B cell (primary cell): ENCODE results near the gene LZTS3. TPM values are rescaled to one million over a fixed set of nuclear protein-coding genes. Genes with fewer than 3 reads are reported as not detected.
"Not testable (repeated sequence)": the region's sequence is repeated elsewhere in the genome, so short reads cannot be mapped to it uniquely, and the experiment has no call there.

Experiments used
- ATAC-seq: fragments of 200-7000 bp; cut with Tn5 transposase; one replicate; pipeline ENCODE4 v1.10.0; 2021; ENCODE audit warnings: low read depth, mild to moderate bottlenecking, moderate number of reproducible peaks, moderate library complexity
- CTCF ChIA-PET: fragments of 350-600 bp; sonication (Branson Sonifier 250); formaldehyde crosslinking; loops from one replicate; lab custom pipeline; 2021; ENCODE audit warnings: antibody characterized with exemption, inconsistent platforms; lab: Charles Lee
- POLR2A ChIA-PET: fragments of 350-600 bp; sonication (Branson Sonifier 250); formaldehyde crosslinking; loops from one replicate; lab custom pipeline; 2021; ENCODE audit warnings: antibody characterized with exemption; lab: Charles Lee
- DNase-seq: peaks from one replicate; pipeline ENCODE4 v3.0.0; 2013
- H2AFZ ChIP-seq: 2 replicates; pipeline ENCODE4 v1.6.1; 2012; ENCODE audit warnings: mild to moderate bottlenecking, low read depth, low read length; ENCODE audit not compliant: insufficient read depth, poor library complexity, severe bottlenecking
- H3K27ac ChIP-seq, 2 donors: 1 replicate in 1 of 2; 2 replicates in 1 of 2; pipeline ENCODE4 v1.5.1; 2012 to 2013; ENCODE audit warnings: low read length in 2 of 2, mild to moderate bottlenecking in 2 of 2, moderate library complexity in 1 of 2
- H3K27me3 ChIP-seq, 4 experiments: fragments of 200-600 bp in 1 of 4; sonication (generic) in 1 of 4; replicated peaks in 1 of 4; 1 replicate in 2 of 4; 2 replicates in 2 of 4; pipeline versions ENCODE4 v1.6.1 to v1.7.0; 2013 to 2016; ENCODE audit warnings: low read length in 3 of 4, mild to moderate bottlenecking in 2 of 4, mixed read lengths in 1 of 4, moderate library complexity in 1 of 4; ENCODE audit not compliant: insufficient read depth in 4 of 4, control insufficient read depth in 3 of 4; ENCODE audit errors: control extremely low read depth in 1 of 4
- H3K36me3 ChIP-seq, 2 experiments: replicated peaks in 1 of 2; 1 replicate in 1 of 2; 2 replicates in 1 of 2; pipeline versions ENCODE4 v1.6.1 to v1.7.1; 2013; ENCODE audit warnings: low read length in 1 of 2; ENCODE audit not compliant: insufficient read depth in 2 of 2, control insufficient read depth in 1 of 2; ENCODE audit errors: control extremely low read depth in 1 of 2, extremely low read depth in 1 of 2
- H3K4me1 ChIP-seq, 2 donors: fragments of 200-600 bp in 1 of 2; sonication (generic) in 1 of 2; 1 replicate in 1 of 2; 2 replicates in 1 of 2; pipeline versions ENCODE4 v1.5.1 to v1.6.1; 2013 to 2017; ENCODE audit warnings: low read length in 2 of 2; ENCODE audit not compliant: control insufficient read depth in 2 of 2, insufficient read depth in 2 of 2
- H3K4me2 ChIP-seq: replicated peaks from 2 replicates; pipeline ENCODE3; 2012; ENCODE audit warnings: mild to moderate bottlenecking, low read depth, low read length; ENCODE audit not compliant: poor library complexity, severe bottlenecking
- H3K4me3 ChIP-seq, 5 experiments: fragments of 200-600 bp in 1 of 5; sonication (generic) in 1 of 5; 1 replicate in 3 of 5; 2 replicates in 2 of 5; pipeline versions ENCODE4 v1.5.1 to v1.7.0; 2011 to 2016; ENCODE audit warnings: low read length in 4 of 5, mild to moderate bottlenecking in 4 of 5, low read depth in 2 of 5, control low read depth in 1 of 5, moderate library complexity in 1 of 5; ENCODE audit not compliant: insufficient read depth in 1 of 5; ENCODE audit errors: control extremely low read depth in 1 of 5, extremely low read depth in 1 of 5
- H3K79me2 ChIP-seq: fragments of 200-600 bp; sonication (generic); one replicate; pipeline ENCODE4 v1.6.0; 2016; ENCODE audit warnings: low read length; ENCODE audit not compliant: control insufficient read depth, insufficient read depth
- H3K9ac ChIP-seq: fragments of 200-600 bp; sonication (generic); 2 replicates; pipeline ENCODE4 v1.6.1; 2017; ENCODE audit warnings: mild to moderate bottlenecking, low read length, moderate library complexity
- H3K9me3 ChIP-seq, 3 donors: one replicate each; pipeline versions ENCODE4 v1.6.1 to v1.7.1; 2013; ENCODE audit warnings: low read length in 2 of 3; ENCODE audit not compliant: control insufficient read depth in 2 of 3, insufficient read depth in 1 of 3; ENCODE audit errors: control extremely low read depth in 1 of 3
- H4K20me1 ChIP-seq: 2 replicates; pipeline ENCODE4 v1.6.0; 2012; ENCODE audit warnings: mild to moderate bottlenecking, low read length; ENCODE audit not compliant: insufficient read depth, control insufficient read depth, poor library complexity, severe bottlenecking
- H3K27ac Mint-ChIP-seq: one replicate; pipeline ENCODE4 v1.8.0; 2021; ENCODE audit warnings: mixed read lengths
- H3K27me3 Mint-ChIP-seq: one replicate; pipeline ENCODE4 v1.8.0; 2021; ENCODE audit warnings: mixed read lengths
- H3K4me1 Mint-ChIP-seq: one replicate; pipeline ENCODE4 v1.8.0; 2021; ENCODE audit warnings: mixed read lengths
- H3K4me3 Mint-ChIP-seq: one replicate; pipeline ENCODE4 v1.8.0; 2021; ENCODE audit warnings: mixed read lengths
- H3K9me3 Mint-ChIP-seq: one replicate; pipeline ENCODE4 v1.8.0; 2022; ENCODE audit warnings: mixed read lengths; ENCODE audit not compliant: insufficient read depth
- EZH2 ChIP-seq: IDR thresholded peaks from 2 replicates; pipeline ENCODE4 v1.6.1; 2012; ENCODE audit warnings: borderline replicate concordance, low read depth, mild to moderate bottlenecking, moderate library complexity, low read length; ENCODE audit not compliant: insufficient read depth, poor library complexity, severe bottlenecking
- WGBS: methylation state at CpG from one replicate; pipeline ENCODE4 v1.1.5; 2013; ENCODE audit warnings: missing lambda C conversion rate; ENCODE audit not compliant: insufficient coverage; 5-methylcytosine and 5-hydroxymethylcytosine counted together
- intact Hi-C: fragments of 100-400 bp; cut with micrococcal nuclease; formaldehyde crosslinking; loops from one replicate; pipeline ENCODE4 v1.10.0; 2022
- polyA plus RNA-seq: library from polyadenylated mRNA; depleted of rRNA; stranded (reverse); fragments of >200 nt; gene quantifications from 2 replicates; pipeline ENCODE4 v1.2.3, GENCODE V29; 2012
- total RNA-seq, 2 donors: library from RNA; stranded (reverse); fragments of 120-200 nt in 1 of 2; gene quantifications; 1 replicate in 1 of 2; 2 replicates in 1 of 2; pipeline versions ENCODE4 v1.2.3 to v1.2.4, GENCODE V29; 2013 to 2022
- TF ChIP-seq, protein P1 (sequence below): fragments of 200-600 bp; IDR thresholded peaks from one replicate; pipeline ENCODE4 v1.8.0; 2022; ENCODE audit warnings: antibody characterized with exemption, mild to moderate bottlenecking

Gene LZTS3
- total and polyA plus RNA-seq, 2 donors (not counting 1 experiment from before 2014, with no cell fraction given) = 2.3 to 5.1 TPM

- H3K4me2 ChIP-seq = peak overlapping the region; percentile 55
- Mint-ChIP-seq H3K4me1 (peaks cover 19% of the 10 kb centered on the region), H3K9me3 (no peaks in the 10 kb centered on the region), H3K27ac (no peak overlapping the region), H3K4me3 (no peak overlapping the region), H3K27me3 (no peaks in the 10 kb centered on the region)
- H2AFZ ChIP-seq = peak overlapping the region; percentile 13
- TF ChIP-seq EZH2 = no peak
- TF ChIP-seq, protein P1, sequence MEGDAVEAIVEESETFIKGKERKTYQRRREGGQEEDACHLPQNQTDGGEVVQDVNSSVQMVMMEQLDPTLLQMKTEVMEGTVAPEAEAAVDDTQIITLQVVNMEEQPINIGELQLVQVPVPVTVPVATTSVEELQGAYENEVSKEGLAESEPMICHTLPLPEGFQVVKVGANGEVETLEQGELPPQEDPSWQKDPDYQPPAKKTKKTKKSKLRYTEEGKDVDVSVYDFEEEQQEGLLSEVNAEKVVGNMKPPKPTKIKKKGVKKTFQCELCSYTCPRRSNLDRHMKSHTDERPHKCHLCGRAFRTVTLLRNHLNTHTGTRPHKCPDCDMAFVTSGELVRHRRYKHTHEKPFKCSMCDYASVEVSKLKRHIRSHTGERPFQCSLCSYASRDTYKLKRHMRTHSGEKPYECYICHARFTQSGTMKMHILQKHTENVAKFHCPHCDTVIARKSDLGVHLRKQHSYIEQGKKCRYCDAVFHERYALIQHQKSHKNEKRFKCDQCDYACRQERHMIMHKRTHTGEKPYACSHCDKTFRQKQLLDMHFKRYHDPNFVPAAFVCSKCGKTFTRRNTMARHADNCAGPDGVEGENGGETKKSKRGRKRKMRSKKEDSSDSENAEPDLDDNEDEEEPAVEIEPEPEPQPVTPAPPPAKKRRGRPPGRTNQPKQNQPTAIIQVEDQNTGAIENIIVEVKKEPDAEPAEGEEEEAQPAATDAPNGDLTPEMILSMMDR = peak; percentile 96
- H3K27me3 ChIP-seq = no peaks in the 10 kb centered on the region
- peak; percentile 70 for ATAC-seq
- H3K9ac ChIP-seq = no peak overlapping the region
- CTCF ChIA-PET = interaction anchor here (0.6 to 8.0 kb wide), 14 partner anchors 10 to 492 kb away, joined by 3 to 76 read pairs (median 3); partner anchors contain the start of genes ITPA and SLC4A11
- peaks cover 11% of the 10 kb centered on the region for H3K79me2 ChIP-seq
- 23% methylated on average over 26 of the region's 30 CpGs for WGBS
- intact Hi-C loops = loop anchor here (1.0 to 5.0 kb wide), 2 partner anchors 14 to 254 kb away; partner anchors contain the start of genes ATRN and DDRGK1
- POLR2A ChIA-PET = interaction anchor here (0.5 to 0.7 kb wide), 2 partner anchors 58 to 178 kb away, joined by 4 to 9 read pairs; no protein-coding TSS in a partner anchor
- H4K20me1 ChIP-seq = peaks cover 5% of the 10 kb centered on the region
- peaks cover 0 to 33% of the 10 kb centered on the region in 2 experiments for H3K36me3 ChIP-seq
- no peak overlapping the region for H3K4me3 ChIP-seq
- peaks cover 20 to 28% of the 10 kb centered on the region in 2 donors for H3K4me1 ChIP-seq
- DNase-seq = peak; percentile 79
- no peaks in the 10 kb centered on the region for H3K9me3 ChIP-seq
- no peak overlapping the region for H3K27ac ChIP-seq
Measured at GRCh38 chr20:3218307-3218988, 45.1 kb upstream of the LZTS3 start.

DNA sequence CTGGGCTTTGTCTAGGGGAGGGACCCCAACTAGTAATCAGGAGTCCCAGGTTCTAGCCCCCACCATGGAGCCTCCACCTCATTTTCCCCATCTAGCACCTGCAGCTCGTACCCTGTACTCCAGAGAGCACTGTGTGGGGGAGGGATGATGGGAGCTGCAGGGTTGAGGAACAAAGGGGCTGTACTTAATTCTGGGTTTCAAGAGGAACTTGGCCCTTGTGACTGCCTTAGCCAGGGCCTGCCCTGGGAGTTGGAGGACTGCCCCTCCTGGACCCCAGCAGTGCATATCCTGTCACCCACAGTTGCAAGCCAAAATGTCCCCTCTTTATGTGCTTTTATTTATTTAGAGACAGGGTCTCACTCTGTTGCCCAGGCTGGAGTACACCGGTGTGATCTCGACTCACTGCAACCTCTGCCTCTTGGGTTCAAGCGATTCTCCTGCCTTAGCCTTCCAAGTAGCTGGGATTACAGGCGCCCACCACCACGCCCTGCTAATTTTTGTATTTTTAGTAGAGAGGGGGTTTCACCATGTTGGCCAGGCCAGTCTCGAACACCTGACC is 42.1 kb upstream of the LZTS3 start:
- H3K27me3 ChIP-seq, H3K4me3 ChIP-seq, H2AFZ ChIP-seq, POLR2A ChIA-PET, H3K27me3 Mint-ChIP-seq, H3K4me2 ChIP-seq, H3K9me3 ChIP-seq, ATAC-seq, H3K9me3 Mint-ChIP-seq, H3K4me1 Mint-ChIP-seq, H3K27ac ChIP-seq, DNase-seq, H3K27ac Mint-ChIP-seq, H3K9ac ChIP-seq, H3K4me3 Mint-ChIP-seq: not testable (repeated sequence)
- WGBS = 100% methylated on average over 1 of the region's 7 CpGs
- CTCF ChIA-PET = interaction anchor here (1.2 kb wide), 1 partner anchor 64 kb away, joined by 3 read pairs; no protein-coding TSS in a partner anchor
- H3K36me3 ChIP-seq = peaks cover 0 to 23% of the 10 kb centered on the region in 2 experiments
- H3K79me2 ChIP-seq = peaks cover 35% of the 10 kb centered on the region
- intact Hi-C loops = loop anchor here (5.0 kb wide), 1 partner anchor 257 kb away; the partner anchor contains the start of gene ATRN
- H4K20me1 ChIP-seq = peaks cover 11% of the 10 kb centered on the region
- peaks cover 8 to 13% of the 10 kb centered on the region in 2 donors for H3K4me1 ChIP-seq
